Measurements from ENCODE around the gene SUPT4H1.

SUPT4H1 gene

DNA sequence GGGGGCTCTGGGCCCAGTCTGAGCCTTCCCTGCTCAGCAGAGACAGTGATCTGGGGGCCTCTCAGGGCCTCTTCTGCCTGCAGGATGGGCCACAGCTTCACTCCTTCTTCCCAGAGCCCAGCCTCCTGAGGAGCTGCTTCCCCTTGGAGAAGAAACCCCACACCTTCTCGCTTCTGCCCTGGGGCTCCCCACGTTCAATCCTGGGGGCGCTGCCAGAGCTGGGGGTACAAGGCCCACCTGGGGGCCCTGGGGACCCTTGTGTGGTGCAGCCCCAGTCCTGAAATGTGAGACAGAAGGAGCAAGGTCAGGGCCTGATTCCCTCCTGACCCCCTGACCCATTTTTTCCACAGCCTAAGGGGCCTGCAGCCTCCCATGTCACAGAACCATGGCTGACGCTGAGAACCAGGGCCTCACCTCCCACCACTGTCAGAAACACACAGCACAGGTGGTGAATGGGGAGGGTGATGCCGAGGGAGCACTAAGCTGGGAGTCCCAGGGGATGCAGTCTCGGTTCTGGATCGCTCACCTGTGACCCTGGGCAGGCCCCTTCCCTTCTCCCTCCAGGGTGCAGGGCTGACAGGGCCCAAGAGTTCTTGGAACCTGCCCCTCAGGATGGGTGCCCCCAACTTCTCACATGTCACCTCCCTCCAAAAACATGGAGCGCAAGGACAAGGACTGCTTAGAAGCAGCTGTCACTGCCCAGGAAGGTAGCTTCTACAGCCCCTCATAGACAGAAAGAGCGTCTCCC is 49.7 kb downstream of the SUPT4H1 start:
- DNase-seq (ENCODE audit: low read depth), result no peak
- H3K4me3 ChIP-seq (replicated peaks; ENCODE audit: low read depth, low read length), result no peak overlapping the region
- TF ChIP-seq CTCF (IDR thresholded peaks at IDR 0.05; ENCODE audit: low read length, missing control alignments), result no peak

GRCh38 chr17:58301504-58302150 is 50.4 kb downstream of the SUPT4H1 start:
- no peak for TF ChIP-seq CTCF (IDR thresholded peaks at IDR 0.05; ENCODE audit: low read length, missing control alignments)
- DNase-seq (ENCODE audit: low read depth), result no peak
- no peak overlapping the region for H3K4me3 ChIP-seq (replicated peaks; ENCODE audit: low read depth, low read length)

DNA sequence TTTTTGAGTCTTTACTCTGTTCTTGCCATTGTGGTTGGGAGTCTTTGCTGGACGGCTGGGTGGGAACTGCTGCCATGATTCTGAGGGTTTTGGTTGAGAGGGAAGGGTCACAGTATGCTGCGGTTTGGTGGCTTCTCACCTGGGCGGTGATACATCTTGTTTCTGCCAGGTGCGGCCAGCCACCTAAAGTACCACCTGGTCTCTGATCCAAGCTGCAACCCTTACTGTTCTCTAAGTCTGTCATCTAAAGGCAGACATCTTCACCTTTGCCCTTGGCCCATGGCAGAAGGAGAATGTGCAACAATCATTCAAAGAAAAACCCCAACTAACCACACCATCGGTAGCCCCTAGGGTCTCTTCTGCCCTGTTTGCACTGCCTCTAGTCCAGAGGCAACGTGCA is 51.7 kb downstream of the SUPT4H1 start:
- H3K4me3 ChIP-seq (replicated peaks; ENCODE audit: low read depth, low read length), result no peak overlapping the region
- no peak for DNase-seq (ENCODE audit: low read depth)
- TF ChIP-seq CTCF (IDR thresholded peaks at IDR 0.05; ENCODE audit: low read length, missing control alignments), result no peak
